RWPE2 (cell line): ENCODE measurements around the gene DLG2.

Source experiments
- ATAC-seq: fragments of 200-7000 bp; cut with Tn5 transposase; 3 replicates; pipeline ENCODE4 v1.9.1; 2021; ENCODE audit warnings: low read depth
- DNase-seq: peaks from one replicate; pipeline ENCODE4 v3.0.0-alpha.2; 2020; ENCODE audit warnings: low spot score
- H3K27ac ChIP-seq: fragments of 450-650 bp; 2 replicates; pipeline ENCODE4 v1.5.1; 2017; ENCODE audit warnings: mild to moderate bottlenecking; ENCODE audit not compliant: poor library complexity, severe bottlenecking
- H3K27me3 ChIP-seq: fragments of 250-450 bp; sonication (Bioruptor Pico); 2 replicates; pipeline ENCODE4 v1.5.1; 2021; ENCODE audit warnings: mild to moderate bottlenecking, moderate library complexity; ENCODE audit not compliant: insufficient read depth, poor library complexity, severe bottlenecking
- H3K36me3 ChIP-seq: fragments of 250-450 bp; sonication (Bioruptor Pico); 2 replicates; pipeline ENCODE4 v1.5.1; 2020; ENCODE audit warnings: low read depth, mild to moderate bottlenecking, moderate library complexity
- H3K4me1 ChIP-seq: fragments of 250-450 bp; sonication (Bioruptor Pico); 2 replicates; pipeline ENCODE4 v1.5.1; 2021; ENCODE audit warnings: mild to moderate bottlenecking, moderate library complexity; ENCODE audit not compliant: insufficient read depth, poor library complexity, severe bottlenecking
- H3K4me3 ChIP-seq: fragments of 250-450 bp; sonication (Bioruptor Pico); 2 replicates; pipeline ENCODE4 v1.5.1; 2021; ENCODE audit warnings: mild to moderate bottlenecking, moderate library complexity; ENCODE audit not compliant: severe bottlenecking
- H3K9me3 ChIP-seq: fragments of 250-450 bp; sonication (Bioruptor Pico); 2 replicates; pipeline ENCODE4 v1.5.1; 2021; ENCODE audit warnings: mild to moderate bottlenecking, moderate library complexity; ENCODE audit not compliant: severe bottlenecking
- TF ChIP-seq, protein P1 (sequence below): fragments of 450-650 bp; IDR thresholded peaks from one replicate; pipeline ENCODE4 v1.5.1; 2017; ENCODE audit warnings: mild to moderate bottlenecking, moderate library complexity; ENCODE audit not compliant: poor library complexity, severe bottlenecking

Gene DLG2

DNA sequence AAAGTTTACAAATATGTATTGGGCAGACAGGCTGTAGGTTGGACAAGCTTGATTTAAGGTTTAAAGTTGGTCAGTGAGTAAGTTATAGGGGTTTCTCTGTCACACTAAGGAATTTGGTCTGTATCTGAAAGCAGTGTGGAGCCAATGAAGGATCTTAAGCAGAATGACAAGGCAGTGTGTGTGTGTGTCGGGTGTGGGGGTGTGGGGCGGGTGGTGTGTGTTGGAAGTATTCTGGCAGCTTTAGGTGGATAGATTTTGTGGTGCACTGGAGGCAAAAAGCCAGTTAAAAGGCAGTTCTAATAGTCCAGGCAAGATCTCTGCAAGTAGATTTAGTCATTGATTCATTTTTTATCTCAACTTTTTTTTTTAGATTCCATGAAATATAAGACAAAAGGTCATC lies 1334.2 kb downstream of the DLG2 start:
- ATAC-seq = no peak
- H3K9me3 ChIP-seq = no peaks in the 10 kb centered on the region
- no peaks in the 10 kb centered on the region for H3K27me3 ChIP-seq
- no peaks in the 10 kb centered on the region for H3K36me3 ChIP-seq
- H3K4me3 ChIP-seq = no peak overlapping the region
- H3K27ac ChIP-seq = no peak overlapping the region
- TF ChIP-seq, protein P1, sequence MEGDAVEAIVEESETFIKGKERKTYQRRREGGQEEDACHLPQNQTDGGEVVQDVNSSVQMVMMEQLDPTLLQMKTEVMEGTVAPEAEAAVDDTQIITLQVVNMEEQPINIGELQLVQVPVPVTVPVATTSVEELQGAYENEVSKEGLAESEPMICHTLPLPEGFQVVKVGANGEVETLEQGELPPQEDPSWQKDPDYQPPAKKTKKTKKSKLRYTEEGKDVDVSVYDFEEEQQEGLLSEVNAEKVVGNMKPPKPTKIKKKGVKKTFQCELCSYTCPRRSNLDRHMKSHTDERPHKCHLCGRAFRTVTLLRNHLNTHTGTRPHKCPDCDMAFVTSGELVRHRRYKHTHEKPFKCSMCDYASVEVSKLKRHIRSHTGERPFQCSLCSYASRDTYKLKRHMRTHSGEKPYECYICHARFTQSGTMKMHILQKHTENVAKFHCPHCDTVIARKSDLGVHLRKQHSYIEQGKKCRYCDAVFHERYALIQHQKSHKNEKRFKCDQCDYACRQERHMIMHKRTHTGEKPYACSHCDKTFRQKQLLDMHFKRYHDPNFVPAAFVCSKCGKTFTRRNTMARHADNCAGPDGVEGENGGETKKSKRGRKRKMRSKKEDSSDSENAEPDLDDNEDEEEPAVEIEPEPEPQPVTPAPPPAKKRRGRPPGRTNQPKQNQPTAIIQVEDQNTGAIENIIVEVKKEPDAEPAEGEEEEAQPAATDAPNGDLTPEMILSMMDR = no peak
- H3K4me1 ChIP-seq = peaks cover 9% of the 10 kb centered on the region
- DNase-seq = no peak

DNA sequence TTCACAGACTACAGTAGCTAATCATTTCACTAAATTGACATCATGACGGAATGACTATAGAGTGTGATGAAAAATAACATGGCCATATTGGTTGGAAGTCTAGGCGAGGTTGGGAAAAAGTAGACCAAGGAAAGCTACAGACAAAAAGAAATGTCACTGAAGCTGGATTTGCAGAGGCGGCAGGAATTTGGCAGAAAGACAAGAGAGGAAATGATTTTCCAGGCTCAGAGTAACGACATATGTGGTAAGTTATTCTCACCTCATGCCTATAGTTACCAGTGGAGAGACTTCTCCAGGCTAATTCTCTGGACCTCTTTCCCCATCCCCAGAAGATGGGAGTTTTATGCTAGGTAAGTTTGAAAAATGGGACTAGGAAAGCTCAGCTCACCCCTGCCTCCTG lies 1335.1 kb downstream of the DLG2 start:
- Histone ChIP-seq H3K4me3 (no peak overlapping the region), H3K36me3 (no peaks in the 10 kb centered on the region), H3K4me1 (peaks cover 9% of the 10 kb centered on the region), H3K9me3 (no peaks in the 10 kb centered on the region), H3K27ac (no peak overlapping the region), H3K27me3 (no peaks in the 10 kb centered on the region)
- ATAC-seq (no peak), DNase-seq (no peak)
- TF ChIP-seq, protein P1 = no peak

DNA sequence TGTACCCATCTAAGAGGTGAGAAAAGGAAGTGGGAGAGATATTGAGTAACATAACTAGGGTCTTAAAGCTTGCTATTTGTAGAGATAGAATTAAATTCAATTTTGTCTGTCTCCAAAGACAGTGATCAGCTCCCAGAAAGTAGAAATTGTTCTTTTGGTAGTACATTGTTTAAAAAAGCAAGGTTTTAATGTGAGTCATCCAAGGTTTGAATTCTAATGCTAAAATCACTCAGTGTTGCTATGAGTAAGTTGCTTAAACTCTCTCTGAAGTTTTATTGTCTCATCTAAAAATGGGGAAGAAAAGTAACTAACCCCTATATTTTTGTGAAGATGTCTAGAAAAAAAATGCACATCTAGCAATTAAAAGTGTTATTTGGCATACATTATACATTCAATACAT lies 1336.5 kb downstream of the DLG2 start:
- TF ChIP-seq, protein P1 = no peak
- peaks cover 9% of the 10 kb centered on the region for H3K4me1 ChIP-seq
- no peaks in the 10 kb centered on the region for H3K36me3 ChIP-seq
- no peak overlapping the region for H3K4me3 ChIP-seq
- H3K27ac ChIP-seq = no peak overlapping the region
- H3K27me3 ChIP-seq = no peaks in the 10 kb centered on the region
- ATAC-seq = no peak
- H3K9me3 ChIP-seq = no peaks in the 10 kb centered on the region
- no peak for DNase-seq

DNA sequence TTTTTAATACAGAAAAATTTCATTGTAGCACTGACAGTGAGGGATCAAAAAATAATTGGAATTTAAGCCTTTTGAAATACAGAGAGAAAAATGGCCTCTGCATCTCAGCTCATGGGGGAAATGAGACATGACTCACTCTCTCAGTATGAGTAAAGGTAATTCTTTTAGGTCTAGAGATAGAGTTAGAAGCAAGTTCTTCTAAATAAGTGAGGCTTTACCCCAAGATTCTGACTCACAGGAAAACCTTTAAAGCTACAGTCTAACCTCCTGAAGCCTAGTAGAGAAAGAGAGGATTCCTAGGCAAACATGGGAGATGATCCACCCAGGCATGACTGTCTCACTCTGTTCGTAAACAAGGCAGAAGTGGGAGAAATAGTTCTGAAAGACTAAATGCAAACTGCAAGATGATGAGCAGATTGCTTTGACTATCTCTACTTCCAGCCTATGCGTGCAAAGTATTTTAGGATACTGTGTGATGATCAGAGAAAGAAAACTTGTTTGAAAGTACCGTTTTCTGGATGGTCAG lies 1337.7 kb downstream of the DLG2 start:
- H3K36me3 ChIP-seq = no peaks in the 10 kb centered on the region
- peaks cover 9% of the 10 kb centered on the region for H3K4me1 ChIP-seq
- no peaks in the 10 kb centered on the region for H3K9me3 ChIP-seq
- TF ChIP-seq, protein P1 = no peak
- peak overlapping the region; percentile 29 for H3K27ac ChIP-seq
- DNase-seq = no peak
- ATAC-seq = peak; percentile 85
- no peaks in the 10 kb centered on the region for H3K27me3 ChIP-seq
- H3K4me3 ChIP-seq = no peak overlapping the region

DNA sequence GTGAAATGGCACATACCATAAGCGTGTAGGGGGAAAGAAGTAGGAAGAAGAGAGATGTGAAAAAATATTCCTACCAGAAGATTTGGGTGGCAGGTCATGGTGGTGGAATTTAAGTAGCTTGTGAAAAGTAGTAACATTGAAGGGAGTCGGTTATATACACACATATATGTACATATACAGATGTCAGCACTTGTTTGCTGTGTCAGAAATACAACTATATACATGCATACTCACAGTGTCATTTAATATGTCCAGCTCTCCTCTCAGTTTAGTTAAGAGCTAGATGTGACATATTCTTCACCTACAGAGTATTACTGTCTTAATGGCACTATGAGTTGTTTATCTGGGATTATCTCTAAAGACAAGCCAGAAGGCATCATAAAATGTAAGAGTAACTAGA lies 1353.6 kb downstream of the DLG2 start:
- H3K9me3 ChIP-seq = no peaks in the 10 kb centered on the region
- no peak overlapping the region for H3K27ac ChIP-seq
- ATAC-seq = no peak
- DNase-seq = no peak
- peaks cover 18% of the 10 kb centered on the region for H3K27me3 ChIP-seq
- H3K4me3 ChIP-seq = no peak overlapping the region
- no peaks in the 10 kb centered on the region for H3K4me1 ChIP-seq
- TF ChIP-seq, protein P1 = no peak
- H3K36me3 ChIP-seq = no peaks in the 10 kb centered on the region
